Measurements from ENCODE around the gene CHRM3.
"Not testable (repeated sequence)": the region's sequence is repeated elsewhere in the genome, so short reads cannot be mapped to it uniquely, and the experiment has no call there.

Gene CHRM3

DNA sequence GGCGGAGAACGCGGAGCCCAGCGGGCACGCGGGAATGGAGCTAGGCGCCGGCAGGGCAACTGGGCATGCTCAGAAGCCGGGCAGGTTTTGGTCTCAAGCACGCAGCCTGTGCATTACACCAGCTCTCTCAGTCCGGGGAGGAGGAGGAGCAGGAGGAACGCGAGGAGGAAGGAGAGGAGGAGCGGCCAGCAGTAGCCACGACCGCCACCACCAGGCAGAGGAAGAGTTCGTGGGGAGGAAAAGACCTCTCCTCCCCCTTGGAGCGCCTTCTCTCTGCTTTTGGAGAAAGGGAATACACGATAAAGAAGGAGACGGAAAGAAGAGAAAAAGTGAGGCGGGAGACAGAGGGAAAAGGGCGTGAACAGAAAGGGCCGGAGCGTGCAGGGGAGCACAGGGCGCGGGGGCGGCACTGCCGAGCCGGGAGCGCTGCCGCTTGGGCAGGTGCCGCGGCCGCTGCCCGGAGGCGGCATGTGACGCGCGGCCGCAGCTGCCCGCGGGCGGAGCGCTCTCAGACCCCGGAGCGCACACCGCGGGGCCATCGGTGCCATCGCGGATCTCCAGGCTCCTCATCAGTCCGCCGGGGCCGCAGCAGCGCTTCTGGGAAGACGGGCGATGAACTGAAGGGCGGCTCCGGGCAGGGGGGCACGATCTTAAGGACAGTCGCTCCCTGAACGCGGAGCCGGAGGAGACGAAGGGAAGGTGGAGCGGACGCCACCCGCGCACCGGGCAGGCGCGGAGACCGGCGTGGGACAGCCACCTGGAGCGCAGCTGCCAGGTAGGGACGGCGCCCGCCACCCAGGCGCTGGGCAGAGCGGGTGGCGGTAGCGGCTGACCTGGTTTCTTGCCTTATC is at the start of gene CHRM3:
TSS of gene CHRM3 (plus strand) at position 116 of the 851 bp plus-strand sequence. CDS start 520,884 bp downstream, outside the sequence.
- DNase-seq = peak; percentile 84

DNA sequence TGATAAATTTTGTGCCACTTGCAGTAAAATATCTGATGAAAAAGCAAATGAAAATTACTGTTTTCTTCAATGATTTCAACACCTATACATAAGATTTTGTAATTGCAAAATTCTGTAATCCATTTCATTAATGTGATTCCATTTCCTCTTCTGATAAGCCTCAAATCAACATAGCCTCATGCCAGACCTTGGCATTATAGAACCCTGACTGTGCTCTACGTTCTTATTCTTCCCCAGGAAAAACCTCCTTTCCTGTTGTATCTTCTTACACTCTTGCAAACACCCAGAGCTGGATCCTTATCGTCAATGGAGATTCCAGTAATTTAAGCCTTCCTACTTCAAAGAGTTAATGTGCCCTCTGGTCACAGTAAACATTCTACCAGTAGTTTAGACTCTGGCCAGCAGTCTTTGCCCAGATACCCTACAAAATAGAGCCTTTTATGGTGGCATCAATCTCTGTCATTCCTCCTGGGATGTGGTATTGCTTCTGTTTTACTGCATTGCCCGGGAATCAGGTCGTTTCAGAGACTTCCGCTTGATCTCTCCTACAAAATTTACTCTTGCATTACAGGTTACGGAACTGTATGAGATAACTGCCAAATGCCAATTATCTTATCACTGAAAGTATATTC is 48.5 kb upstream of the CHRM3 start:
- no peak for DNase-seq

GRCh38 chr1:239347776-239348175 is 38.6 kb upstream of the CHRM3 start:
- no peak for DNase-seq

GRCh38 chr1:239348635-239349353 is 37.6 kb upstream of the CHRM3 start:
- no peak for DNase-seq

DNA sequence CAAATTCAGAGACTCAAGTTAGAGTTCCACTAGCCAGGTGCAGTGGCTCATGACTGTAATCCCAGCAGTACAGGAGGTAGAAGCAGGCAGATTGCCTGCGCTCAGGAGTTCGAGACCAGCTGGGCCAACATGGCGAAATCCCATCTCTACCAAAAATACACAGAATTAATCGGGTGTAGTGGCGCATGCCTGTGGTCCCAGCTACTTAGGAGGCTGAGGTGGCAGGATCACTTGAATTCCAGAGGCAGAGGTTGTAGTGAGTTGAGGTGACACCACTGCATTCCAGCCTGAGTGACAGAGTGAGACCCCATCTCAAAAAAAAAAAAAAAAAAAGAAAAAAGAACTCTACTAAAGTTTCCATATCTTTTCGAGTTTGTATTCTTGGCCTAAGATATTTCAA is 36.7 kb upstream of the CHRM3 start:
- no peak for DNase-seq

GRCh38 chr1:239353536-239353935 is 32.8 kb upstream of the CHRM3 start:
- peak; percentile 51 for DNase-seq

- no peak for DNase-seq
Measured at GRCh38 chr1:239354231-239354630, 32.1 kb upstream of the CHRM3 start.

DNA sequence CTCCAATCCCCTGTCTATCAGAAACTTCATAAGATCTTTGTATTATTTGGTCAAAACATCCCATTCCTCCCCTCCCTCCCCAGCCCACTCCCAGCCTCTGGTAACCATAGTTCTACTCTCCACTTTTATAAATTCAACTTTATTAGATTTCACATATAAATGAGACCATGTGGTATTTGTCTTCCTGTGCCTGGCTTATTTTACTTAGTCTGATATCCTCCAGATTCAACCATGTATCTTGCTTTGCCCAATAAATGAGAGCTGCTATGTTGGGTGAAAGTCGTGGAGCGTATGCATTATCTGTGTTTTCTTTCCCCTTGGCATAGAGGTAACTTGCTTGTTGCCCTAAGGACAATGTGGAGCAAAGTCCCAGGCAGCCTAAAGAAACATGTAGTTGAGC is 28.5 kb upstream of the CHRM3 start:
- DNase-seq = no peak

DNA sequence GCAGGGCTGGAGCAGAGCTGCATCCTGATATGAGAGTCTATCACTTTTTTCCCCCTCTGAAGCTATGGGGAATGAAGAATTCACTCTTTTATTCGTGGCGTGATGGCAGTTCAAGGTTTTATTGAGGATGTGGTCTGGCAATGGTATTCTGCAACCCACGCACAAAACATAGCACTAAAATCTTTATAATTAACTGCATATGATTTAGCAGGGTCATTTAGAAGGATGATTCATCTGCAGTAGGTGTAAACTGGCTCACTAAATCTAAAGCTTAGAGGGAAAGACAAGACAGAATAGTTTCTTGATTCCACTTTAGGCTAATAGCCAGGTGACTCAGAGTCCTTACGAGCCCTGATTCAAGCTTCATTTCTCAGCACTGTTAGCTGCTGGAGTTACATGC is 25.0 kb upstream of the CHRM3 start:
- no peak for DNase-seq

DNA sequence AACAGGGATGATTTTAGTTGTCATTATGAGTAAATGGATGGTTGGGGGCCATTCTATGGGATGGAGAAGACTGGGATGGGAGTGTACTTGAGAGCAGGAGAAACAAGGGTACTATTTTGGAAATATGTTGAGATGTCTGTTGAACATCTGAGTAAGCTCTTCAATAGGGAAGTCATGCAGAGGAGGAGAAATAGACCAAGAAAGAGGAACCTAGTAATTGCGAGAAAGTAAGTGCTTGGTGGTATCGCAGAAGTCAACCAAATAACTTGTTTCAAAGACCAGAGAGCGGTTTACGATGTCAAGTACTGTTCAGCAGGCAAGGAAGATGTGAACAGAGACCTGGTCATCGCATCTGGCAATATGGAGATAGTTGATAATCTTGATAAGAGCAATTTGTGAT is 22.4 kb upstream of the CHRM3 start:
- no peak for DNase-seq

- no peak for DNase-seq
Measured at GRCh38 chr1:239367196-239367810, 19.1 kb upstream of the CHRM3 start.

GRCh38 chr1:239368436-239369109 is 17.8 kb upstream of the CHRM3 start:
- no peak for DNase-seq

- DNase-seq = not testable (repeated sequence)
Measured at GRCh38 chr1:239370869-239371268, 15.5 kb upstream of the CHRM3 start.

DNA sequence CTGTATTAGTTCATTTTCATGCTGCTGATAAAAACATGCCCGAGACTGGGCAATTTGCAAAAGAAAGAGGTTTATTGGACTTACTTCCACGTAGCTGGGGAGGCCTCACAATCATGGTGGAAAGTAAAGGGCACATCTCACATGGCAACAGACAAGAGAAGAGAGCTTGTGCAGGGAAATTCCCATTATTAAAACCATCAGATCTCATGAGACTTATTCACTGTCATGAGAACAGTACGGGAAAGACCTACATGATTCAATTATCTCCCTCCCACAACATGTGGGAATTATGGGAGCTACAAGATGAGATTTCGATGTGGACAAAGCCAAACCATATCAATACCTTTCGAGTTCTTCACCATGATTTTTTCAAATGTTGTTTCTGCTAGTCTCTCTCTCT is 3.7 kb upstream of the CHRM3 start:
- DNase-seq = no peak

GRCh38 chr1:239383714-239384113 is 2.7 kb upstream of the CHRM3 start:
- no peak for DNase-seq

DNA sequence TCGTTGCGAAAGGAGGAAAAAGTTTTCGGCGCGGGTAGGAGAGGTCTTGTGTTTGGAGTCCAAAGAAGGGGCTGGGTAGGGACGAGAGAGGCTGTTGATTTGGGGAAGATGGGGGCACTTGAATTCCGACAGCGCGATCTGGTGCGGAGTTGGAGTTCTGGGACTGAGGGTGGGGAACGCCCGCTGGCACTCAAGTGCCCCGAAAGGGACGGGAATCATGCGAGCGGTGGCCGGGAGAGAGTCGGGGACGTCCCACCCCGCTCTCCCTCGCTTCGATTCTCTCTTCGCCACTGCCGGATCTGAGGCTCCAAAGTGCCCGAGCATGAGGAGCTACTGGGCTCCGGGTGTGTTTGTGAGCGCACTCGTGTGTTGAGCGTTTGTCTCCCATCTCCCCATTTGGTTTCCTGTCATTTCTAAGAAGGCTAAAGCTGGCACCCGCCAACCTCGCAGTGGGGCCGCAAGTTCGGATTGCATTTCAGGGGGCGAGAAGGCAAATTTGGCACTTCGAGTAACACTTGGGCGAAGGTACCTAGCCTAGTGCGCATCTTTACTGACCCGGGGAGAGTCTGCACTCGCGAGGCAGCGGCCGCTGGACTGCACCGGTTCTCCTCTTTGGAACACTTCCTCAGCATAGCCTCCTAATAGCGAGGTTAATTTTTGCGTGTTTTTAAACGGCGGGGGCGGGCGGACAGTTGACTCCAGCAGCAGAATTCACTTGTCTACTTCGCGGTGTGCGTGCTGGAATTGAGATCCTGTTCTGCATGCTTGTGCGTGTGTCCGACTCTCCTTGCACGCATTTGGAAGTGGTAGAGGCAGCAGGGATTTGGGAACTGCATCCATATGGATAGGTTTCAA is 1.2 kb downstream of the CHRM3 start:
- DNase-seq = peak; percentile 47

- DNase-seq = no peak
Measured at GRCh38 chr1:239388159-239388485, 1.8 kb downstream of the CHRM3 start.

DNA sequence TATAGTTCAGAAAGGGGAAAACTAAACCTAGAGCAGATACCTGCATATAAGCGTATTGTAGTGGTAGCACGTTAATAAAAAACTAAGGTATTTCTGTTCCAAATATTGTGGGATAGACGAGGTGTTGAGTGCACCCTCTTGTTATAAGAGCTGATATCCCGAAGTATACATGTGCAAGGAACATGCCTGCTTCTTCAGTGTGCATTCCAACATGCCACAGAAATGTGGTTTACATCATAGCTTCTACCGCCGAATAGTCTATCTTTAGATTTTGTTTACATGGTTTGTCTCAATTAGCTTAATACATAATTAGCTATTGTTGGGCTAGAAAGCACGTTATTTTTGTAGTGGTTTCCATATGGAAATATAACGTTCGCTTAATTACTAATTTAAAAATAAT is 2.2 kb downstream of the CHRM3 start:
- DNase-seq = no peak

GRCh38 chr1:239389703-239390102 is 3.3 kb downstream of the CHRM3 start:
- peak; percentile 12 for DNase-seq

DNA sequence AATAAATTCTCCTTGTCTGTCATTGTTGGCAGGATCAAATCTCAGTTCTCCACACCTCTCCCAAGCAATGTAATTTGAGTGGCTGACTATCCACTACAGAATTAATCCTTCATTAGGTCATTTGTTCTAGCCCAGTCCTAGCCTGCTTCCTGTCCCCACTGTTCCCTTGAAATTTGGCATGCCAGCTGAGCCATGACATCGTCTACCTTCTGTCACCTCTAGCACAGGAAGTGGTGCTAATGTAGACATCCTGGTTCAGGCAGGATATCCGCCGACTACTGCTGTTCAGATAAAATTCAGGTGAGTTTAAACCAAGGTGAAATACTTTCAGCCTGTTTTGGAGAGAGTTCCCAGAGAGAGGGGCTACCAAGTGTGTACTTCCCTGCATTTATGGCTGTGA is 5.9 kb downstream of the CHRM3 start:
- DNase-seq = peak; percentile 8

- DNase-seq = no peak
Measured at GRCh38 chr1:239394107-239394506, 7.7 kb downstream of the CHRM3 start.

DNA sequence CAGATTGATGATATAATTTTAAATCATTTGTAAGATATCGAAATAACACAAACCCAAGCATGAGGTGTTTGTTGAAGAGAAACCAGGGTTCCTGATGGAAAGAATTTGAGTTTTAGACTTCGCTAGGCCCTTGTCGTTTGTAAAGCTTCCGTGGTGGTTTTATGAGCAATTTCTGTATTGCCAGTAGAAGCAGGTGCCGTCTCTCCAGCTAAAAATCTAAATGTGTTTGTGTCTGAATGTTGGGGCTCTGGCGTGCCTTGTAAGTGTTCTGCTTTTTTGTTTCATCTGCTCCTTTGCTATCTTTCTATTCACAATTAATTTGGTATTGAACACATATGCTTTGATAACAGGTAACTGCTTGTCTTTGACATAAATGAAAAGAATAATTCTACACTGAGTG is 27.5 kb downstream of the CHRM3 start:
- DNase-seq = no peak

All from DMS53 (cell line).